Measurements from ENCODE around the gene COQ4. TPM values are rescaled to one million over a fixed set of nuclear protein-coding genes. Genes with fewer than 3 reads are reported as not detected.

The COQ4 gene
- total RNA-seq, 1 experiment from 2014 or later: 19.1 TPM

DNA sequence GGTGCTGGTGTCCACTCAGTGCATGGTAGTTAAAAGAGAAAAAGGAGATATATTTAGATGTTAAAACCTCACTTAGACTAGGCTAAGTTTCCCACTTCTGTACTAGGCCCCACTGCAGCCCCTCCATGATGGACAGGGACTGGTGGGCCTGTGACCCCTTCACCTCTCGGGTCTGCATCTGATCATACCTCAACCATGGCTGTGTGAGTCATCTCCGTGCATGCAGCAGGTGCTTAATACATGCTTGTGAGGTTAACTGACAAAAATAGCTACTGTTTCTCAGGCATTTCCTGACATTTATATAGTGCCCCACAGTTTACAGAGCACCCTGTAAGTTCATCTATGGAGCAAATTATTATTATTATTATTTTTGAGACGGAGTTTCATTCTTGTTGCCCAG lies 40.1 kb downstream of the COQ4 start:
- TF ChIP-seq, protein P1, sequence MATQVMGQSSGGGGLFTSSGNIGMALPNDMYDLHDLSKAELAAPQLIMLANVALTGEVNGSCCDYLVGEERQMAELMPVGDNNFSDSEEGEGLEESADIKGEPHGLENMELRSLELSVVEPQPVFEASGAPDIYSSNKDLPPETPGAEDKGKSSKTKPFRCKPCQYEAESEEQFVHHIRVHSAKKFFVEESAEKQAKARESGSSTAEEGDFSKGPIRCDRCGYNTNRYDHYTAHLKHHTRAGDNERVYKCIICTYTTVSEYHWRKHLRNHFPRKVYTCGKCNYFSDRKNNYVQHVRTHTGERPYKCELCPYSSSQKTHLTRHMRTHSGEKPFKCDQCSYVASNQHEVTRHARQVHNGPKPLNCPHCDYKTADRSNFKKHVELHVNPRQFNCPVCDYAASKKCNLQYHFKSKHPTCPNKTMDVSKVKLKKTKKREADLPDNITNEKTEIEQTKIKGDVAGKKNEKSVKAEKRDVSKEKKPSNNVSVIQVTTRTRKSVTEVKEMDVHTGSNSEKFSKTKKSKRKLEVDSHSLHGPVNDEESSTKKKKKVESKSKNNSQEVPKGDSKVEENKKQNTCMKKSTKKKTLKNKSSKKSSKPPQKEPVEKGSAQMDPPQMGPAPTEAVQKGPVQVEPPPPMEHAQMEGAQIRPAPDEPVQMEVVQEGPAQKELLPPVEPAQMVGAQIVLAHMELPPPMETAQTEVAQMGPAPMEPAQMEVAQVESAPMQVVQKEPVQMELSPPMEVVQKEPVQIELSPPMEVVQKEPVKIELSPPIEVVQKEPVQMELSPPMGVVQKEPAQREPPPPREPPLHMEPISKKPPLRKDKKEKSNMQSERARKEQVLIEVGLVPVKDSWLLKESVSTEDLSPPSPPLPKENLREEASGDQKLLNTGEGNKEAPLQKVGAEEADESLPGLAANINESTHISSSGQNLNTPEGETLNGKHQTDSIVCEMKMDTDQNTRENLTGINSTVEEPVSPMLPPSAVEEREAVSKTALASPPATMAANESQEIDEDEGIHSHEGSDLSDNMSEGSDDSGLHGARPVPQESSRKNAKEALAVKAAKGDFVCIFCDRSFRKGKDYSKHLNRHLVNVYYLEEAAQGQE (IDR thresholded peaks at IDR 0.05; ENCODE audit: insufficient read depth in 1 of 2, low read depth in 2 of 2, low read length in 1 of 2): no peak
- Histone ChIP-seq H3K27me3 (ENCODE audit: control insufficient read depth, insufficient read depth, low read length) (no peaks in the 10 kb centered on the region), H3K9me3 (ENCODE audit: control insufficient read depth, insufficient read depth, low read depth, low read length) (no peaks in the 10 kb centered on the region), H3K4me3 (ENCODE audit: low read depth in 2 of 2, low read length in 2 of 2) (no peak overlapping the region), H3K4me1 (ENCODE audit: control insufficient read depth, insufficient read depth, low read length) (peaks cover 3% of the 10 kb centered on the region; the same call in 1 of the 2 replicates), H3K27ac (ENCODE audit: low read length) (no peak overlapping the region), H3K36me3 (ENCODE audit: control insufficient read depth, insufficient read depth, low read length) (no peaks in the 10 kb centered on the region)
- in situ Hi-C loops (cut with HindIII; ENCODE audit: low pct_unique_long_range_greater_than_20kb, low sequenced_read_pairs) (no loop called here), intact Hi-C loops (cut with micrococcal nuclease; ENCODE audit: unreplicated experiment) (loop anchor here (1.0 kb wide), 1 partner anchor 50 kb away; no protein-coding TSS in a partner anchor)
- ATAC-seq (no peak), DNase-seq (ENCODE audit: low read depth, low spot score) (no peak)
- BruUV-seq (replicated peaks): no TSS peak
- POLR2A ChIA-PET: interaction anchor here (0.5 kb wide), 1 partner anchor 408 kb away, joined by 3 read pairs; no protein-coding TSS in a partner anchor
- CTCF ChIA-PET: interaction anchor here (0.6 to 1.8 kb wide), 9 partner anchors 9 to 1693 kb away, joined by 3 to 13 read pairs (median 5); partner anchors contain the start of genes CERCAM and URM1

DNA sequence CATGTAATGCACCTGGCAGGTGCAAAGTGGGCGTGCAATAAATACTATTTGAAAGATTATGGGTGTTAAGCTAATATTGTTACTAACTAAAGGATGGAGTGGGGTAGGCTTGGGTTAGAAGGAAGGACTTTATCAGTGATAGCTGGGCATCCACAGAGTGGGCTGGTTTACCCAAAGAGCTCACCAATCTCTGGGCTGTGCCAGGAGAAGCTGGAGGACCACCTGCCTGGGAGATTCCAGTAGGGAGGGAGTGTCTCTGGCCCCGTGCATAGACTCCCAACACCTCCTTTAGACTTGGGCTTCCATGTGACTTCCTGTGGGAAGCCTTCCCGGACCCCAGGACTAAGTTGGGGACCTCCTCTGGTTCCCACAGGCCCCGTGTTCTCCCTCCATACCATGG lies 42.9 kb downstream of the COQ4 start:
- intact Hi-C loops (cut with micrococcal nuclease; ENCODE audit: unreplicated experiment): no loop called here
- no peak for DNase-seq (ENCODE audit: low read depth, low spot score)
- peaks cover 3% of the 10 kb centered on the region for H3K4me1 ChIP-seq (ENCODE audit: control insufficient read depth, insufficient read depth, low read length)
- no peak for TF ChIP-seq SIN3A (IDR thresholded peaks at IDR 0.05; ENCODE audit: borderline replicate concordance, insufficient read depth, low read depth, low read length)
- TF ChIP-seq POLR2AphosphoS5 (IDR thresholded peaks at IDR 0.05; ENCODE audit: low read depth, low read length): no peak
- TF ChIP-seq, protein P1 (IDR thresholded peaks at IDR 0.05; ENCODE audit: insufficient read depth in 1 of 2, low read depth in 2 of 2, low read length in 1 of 2): no peak
- TF ChIP-seq TCF7L2 (IDR thresholded peaks at IDR 0.05; ENCODE audit: low read depth, low read length): no peak
- TF ChIP-seq, protein P2, sequence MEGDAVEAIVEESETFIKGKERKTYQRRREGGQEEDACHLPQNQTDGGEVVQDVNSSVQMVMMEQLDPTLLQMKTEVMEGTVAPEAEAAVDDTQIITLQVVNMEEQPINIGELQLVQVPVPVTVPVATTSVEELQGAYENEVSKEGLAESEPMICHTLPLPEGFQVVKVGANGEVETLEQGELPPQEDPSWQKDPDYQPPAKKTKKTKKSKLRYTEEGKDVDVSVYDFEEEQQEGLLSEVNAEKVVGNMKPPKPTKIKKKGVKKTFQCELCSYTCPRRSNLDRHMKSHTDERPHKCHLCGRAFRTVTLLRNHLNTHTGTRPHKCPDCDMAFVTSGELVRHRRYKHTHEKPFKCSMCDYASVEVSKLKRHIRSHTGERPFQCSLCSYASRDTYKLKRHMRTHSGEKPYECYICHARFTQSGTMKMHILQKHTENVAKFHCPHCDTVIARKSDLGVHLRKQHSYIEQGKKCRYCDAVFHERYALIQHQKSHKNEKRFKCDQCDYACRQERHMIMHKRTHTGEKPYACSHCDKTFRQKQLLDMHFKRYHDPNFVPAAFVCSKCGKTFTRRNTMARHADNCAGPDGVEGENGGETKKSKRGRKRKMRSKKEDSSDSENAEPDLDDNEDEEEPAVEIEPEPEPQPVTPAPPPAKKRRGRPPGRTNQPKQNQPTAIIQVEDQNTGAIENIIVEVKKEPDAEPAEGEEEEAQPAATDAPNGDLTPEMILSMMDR (IDR thresholded peaks at IDR 0.05): no peak
- no peak overlapping the region for H3K27ac ChIP-seq (ENCODE audit: low read length)
- in situ Hi-C loops (cut with HindIII; ENCODE audit: low pct_unique_long_range_greater_than_20kb, low sequenced_read_pairs): no loop called here
- no peaks in the 10 kb centered on the region; the same call in 1 of the 2 replicates for H3K36me3 ChIP-seq (ENCODE audit: control insufficient read depth, insufficient read depth, low read length)
- no peaks in the 10 kb centered on the region for H3K9me3 ChIP-seq (ENCODE audit: control insufficient read depth, insufficient read depth, low read depth, low read length)
- BruUV-seq (replicated peaks): no TSS peak
- no peak for ATAC-seq
- no peak overlapping the region for H3K4me3 ChIP-seq (ENCODE audit: low read depth in 2 of 2, low read length in 2 of 2)
- ChIA-PET CTCF (interaction anchor here (0.6 kb wide), 1 partner anchor 70 kb away, joined by 3 read pairs; no protein-coding TSS in a partner anchor), POLR2A (no interaction called here)
- H3K27me3 ChIP-seq (ENCODE audit: control insufficient read depth, insufficient read depth, low read length): no peaks in the 10 kb centered on the region

Measured in Panc1 (cell line).